K562 (cell line): ENCODE data around the gene UBE2O. TPM values are rescaled to one million over a fixed set of nuclear protein-coding genes. Genes with fewer than 3 reads are reported as not detected.

Experiments
- FOS ChIP-seq: IDR thresholded peaks from 3 replicates; pipeline ENCODE4 v1.6.1; 2011; ENCODE audit not compliant: insufficient read length; ENCODE audit errors: extremely low read depth
- FOXM1 ChIP-seq, 2 experiments: fragments of 450-650 bp in 1 of 2; sonication (generic) in 1 of 2; formaldehyde crosslinking in 1 of 2; IDR thresholded peaks; 2 replicates each; pipeline versions ENCODE4 v1.6.1 to v1.9.0; 2017 to 2022; ENCODE audit warnings: low read depth in 2 of 2, mild to moderate bottlenecking in 2 of 2, missing genetic modification reagents in 1 of 2, moderate library complexity in 1 of 2
- HDAC8 ChIP-seq: fragments of 450-650 bp; IDR thresholded peaks from 2 replicates; pipeline ENCODE4 v1.6.1; 2016; ENCODE audit warnings: mild to moderate bottlenecking, missing genetic modification characterization, moderate library complexity, missing compliant biosample characterization
- HMGN3 ChIP-seq: IDR thresholded peaks from 2 replicates; pipeline ENCODE4 v1.6.1; 2011; ENCODE audit warnings: borderline replicate concordance, low read depth, mild to moderate bottlenecking, mixed read lengths, low read length; ENCODE audit not compliant: insufficient read length; ENCODE audit errors: extremely low read depth
- NR3C1 ChIP-seq: sonication (generic); formaldehyde crosslinking; IDR thresholded peaks from 2 replicates; pipeline ENCODE4 v1.8.1; 2022; ENCODE audit warnings: missing genetic modification reagents
- POLR2AphosphoS5 ChIP-seq: IDR thresholded peaks from 2 replicates; pipeline ENCODE4 v1.6.1; 2011; ENCODE audit warnings: mild to moderate bottlenecking, low read depth, low read length, moderate library complexity; ENCODE audit not compliant: control insufficient read depth, insufficient read depth
- SREBF2 ChIP-seq: sonication (generic); formaldehyde crosslinking; IDR thresholded peaks from 2 replicates; pipeline ENCODE4 v1.4.0; 2020; ENCODE audit warnings: mild to moderate bottlenecking, missing genetic modification reagents
- ZNF165 ChIP-seq: fragments of 250-450 bp; sonication (Bioruptor Pico); IDR thresholded peaks from 2 replicates; pipeline ENCODE4 v1.4.0; 2020; ENCODE audit warnings: borderline replicate concordance
- ZNF445 ChIP-seq: fragments of 250-450 bp; sonication (Bioruptor Pico); IDR thresholded peaks from 2 replicates; pipeline ENCODE4 v1.4.0; 2020; ENCODE audit warnings: low read depth, mild to moderate bottlenecking, moderate library complexity
- polyA plus RNA-seq, 8 experiments: library from polyadenylated mRNA; depleted of rRNA in 4 of 8; stranded (reverse) in 5 of 8; unstranded in 3 of 8; fragments of >200 nt; fragmentation: Nextera tagmentation in 2 of 8; fragmentation: Illumina TruSeq in 1 of 8; extraction: Ambion mirVana in 2 of 8; extraction: Trizol in 1 of 8; gene quantifications; 2 replicates each; pipeline versions ENCODE4 v1.2.1 to v1.2.3, GENCODE V29; 2011 to 2014; ENCODE audit warnings: inconsistent platforms in 1 of 8, missing spikeins in 1 of 8
- total RNA-seq, 7 experiments: library from RNA; depleted of rRNA in 6 of 7; stranded (reverse); fragments of >200 nt in 6 of 7; fragmentation: Illumina TruSeq in 2 of 7; extraction: Trizol in 2 of 7; gene quantifications; 2 replicates each; pipeline versions ENCODE4 v1.2.1 to v1.2.3, GENCODE V29; 2011 to 2021; ENCODE audit warnings: low replicate concordance in 1 of 7
- TF ChIP-seq, protein P1 (sequence below): fragments of 200-600 bp; sonication (generic); IDR thresholded peaks from one replicate; pipeline ENCODE4 v1.6.1; 2012; ENCODE audit warnings: mild to moderate bottlenecking, low read depth, low read length, inconsistent platforms
- TF ChIP-seq, protein P2 (sequence below): fragments of 450-650 bp; IDR thresholded peaks from one replicate; pipeline ENCODE4 v1.6.1; 2018; ENCODE audit warnings: mild to moderate bottlenecking, moderate library complexity; ENCODE audit not compliant: partially characterized antibody

Gene UBE2O
- total and polyA plus RNA-seq, 9 of the 15 experiments (the other 6 are each of a cell fraction or from before 2014, with no cell fraction given): 1.6 to 39.7 (median 13.3) TPM

DNA sequence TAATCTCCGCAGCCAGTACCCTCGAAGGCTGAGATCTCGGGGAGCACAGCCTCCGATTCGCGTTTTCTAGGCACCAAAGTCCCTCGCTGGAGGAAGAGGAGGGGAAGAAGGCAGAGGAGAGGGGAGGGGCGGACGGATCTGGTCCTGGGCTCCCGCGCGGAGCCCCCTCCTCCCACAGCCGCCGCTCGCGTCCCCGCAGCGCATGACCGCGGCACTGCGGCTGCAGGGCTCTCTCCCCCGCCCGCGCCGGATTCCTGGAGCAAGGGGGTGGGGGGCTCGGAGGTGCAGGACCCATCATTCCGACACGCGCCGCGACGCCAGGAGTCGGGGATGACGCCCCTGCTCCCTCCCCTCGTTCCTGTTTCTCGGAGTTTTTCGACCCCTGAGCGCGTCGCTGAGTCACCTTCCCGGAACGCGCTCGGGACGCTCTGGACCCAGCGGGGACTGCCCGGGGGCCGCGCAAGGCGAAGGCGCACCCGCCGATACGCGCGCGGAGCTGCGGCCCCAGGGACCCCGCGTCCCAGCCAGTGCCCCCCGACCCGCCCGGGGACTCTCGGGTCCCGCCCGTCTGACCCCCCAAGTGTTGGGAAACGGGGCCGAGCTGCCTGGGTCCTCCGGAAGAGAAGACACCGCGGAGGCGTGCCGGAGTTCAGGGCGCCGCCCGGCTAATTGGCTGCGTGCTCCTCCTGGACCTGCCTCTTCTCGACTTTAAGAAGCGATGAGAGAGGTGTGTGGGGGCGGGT lies 70.0 kb downstream of the UBE2O start (continued):
- TF ChIP-seq, protein P1, sequence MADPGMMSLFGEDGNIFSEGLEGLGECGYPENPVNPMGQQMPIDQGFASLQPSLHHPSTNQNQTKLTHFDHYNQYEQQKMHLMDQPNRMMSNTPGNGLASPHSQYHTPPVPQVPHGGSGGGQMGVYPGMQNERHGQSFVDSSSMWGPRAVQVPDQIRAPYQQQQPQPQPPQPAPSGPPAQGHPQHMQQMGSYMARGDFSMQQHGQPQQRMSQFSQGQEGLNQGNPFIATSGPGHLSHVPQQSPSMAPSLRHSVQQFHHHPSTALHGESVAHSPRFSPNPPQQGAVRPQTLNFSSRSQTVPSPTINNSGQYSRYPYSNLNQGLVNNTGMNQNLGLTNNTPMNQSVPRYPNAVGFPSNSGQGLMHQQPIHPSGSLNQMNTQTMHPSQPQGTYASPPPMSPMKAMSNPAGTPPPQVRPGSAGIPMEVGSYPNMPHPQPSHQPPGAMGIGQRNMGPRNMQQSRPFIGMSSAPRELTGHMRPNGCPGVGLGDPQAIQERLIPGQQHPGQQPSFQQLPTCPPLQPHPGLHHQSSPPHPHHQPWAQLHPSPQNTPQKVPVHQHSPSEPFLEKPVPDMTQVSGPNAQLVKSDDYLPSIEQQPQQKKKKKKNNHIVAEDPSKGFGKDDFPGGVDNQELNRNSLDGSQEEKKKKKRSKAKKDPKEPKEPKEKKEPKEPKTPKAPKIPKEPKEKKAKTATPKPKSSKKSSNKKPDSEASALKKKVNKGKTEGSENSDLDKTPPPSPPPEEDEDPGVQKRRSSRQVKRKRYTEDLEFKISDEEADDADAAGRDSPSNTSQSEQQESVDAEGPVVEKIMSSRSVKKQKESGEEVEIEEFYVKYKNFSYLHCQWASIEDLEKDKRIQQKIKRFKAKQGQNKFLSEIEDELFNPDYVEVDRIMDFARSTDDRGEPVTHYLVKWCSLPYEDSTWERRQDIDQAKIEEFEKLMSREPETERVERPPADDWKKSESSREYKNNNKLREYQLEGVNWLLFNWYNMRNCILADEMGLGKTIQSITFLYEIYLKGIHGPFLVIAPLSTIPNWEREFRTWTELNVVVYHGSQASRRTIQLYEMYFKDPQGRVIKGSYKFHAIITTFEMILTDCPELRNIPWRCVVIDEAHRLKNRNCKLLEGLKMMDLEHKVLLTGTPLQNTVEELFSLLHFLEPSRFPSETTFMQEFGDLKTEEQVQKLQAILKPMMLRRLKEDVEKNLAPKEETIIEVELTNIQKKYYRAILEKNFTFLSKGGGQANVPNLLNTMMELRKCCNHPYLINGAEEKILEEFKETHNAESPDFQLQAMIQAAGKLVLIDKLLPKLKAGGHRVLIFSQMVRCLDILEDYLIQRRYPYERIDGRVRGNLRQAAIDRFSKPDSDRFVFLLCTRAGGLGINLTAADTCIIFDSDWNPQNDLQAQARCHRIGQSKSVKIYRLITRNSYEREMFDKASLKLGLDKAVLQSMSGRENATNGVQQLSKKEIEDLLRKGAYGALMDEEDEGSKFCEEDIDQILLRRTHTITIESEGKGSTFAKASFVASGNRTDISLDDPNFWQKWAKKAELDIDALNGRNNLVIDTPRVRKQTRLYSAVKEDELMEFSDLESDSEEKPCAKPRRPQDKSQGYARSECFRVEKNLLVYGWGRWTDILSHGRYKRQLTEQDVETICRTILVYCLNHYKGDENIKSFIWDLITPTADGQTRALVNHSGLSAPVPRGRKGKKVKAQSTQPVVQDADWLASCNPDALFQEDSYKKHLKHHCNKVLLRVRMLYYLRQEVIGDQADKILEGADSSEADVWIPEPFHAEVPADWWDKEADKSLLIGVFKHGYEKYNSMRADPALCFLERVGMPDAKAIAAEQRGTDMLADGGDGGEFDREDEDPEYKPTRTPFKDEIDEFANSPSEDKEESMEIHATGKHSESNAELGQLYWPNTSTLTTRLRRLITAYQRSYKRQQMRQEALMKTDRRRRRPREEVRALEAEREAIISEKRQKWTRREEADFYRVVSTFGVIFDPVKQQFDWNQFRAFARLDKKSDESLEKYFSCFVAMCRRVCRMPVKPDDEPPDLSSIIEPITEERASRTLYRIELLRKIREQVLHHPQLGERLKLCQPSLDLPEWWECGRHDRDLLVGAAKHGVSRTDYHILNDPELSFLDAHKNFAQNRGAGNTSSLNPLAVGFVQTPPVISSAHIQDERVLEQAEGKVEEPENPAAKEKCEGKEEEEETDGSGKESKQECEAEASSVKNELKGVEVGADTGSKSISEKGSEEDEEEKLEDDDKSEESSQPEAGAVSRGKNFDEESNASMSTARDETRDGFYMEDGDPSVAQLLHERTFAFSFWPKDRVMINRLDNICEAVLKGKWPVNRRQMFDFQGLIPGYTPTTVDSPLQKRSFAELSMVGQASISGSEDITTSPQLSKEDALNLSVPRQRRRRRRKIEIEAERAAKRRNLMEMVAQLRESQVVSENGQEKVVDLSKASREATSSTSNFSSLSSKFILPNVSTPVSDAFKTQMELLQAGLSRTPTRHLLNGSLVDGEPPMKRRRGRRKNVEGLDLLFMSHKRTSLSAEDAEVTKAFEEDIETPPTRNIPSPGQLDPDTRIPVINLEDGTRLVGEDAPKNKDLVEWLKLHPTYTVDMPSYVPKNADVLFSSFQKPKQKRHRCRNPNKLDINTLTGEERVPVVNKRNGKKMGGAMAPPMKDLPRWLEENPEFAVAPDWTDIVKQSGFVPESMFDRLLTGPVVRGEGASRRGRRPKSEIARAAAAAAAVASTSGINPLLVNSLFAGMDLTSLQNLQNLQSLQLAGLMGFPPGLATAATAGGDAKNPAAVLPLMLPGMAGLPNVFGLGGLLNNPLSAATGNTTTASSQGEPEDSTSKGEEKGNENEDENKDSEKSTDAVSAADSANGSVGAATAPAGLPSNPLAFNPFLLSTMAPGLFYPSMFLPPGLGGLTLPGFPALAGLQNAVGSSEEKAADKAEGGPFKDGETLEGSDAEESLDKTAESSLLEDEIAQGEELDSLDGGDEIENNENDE: no peak
- TF ChIP-seq POLR2AphosphoS5: no peak
- TF ChIP-seq FOS: no peak
- no peak for TF ChIP-seq FOXM1 (IDR thresholded peaks at IDR 0.05; ENCODE audit: low read depth)
- no peak for TF ChIP-seq FOXM1 (CRISPR knock-in tag; IDR thresholded peaks at IDR 0.05; ENCODE audit: low read depth)
- no peak for TF ChIP-seq HMGN3
- no peak for TF ChIP-seq ZNF445 (CRISPR knock-in tag)
- TF ChIP-seq NR3C1: 0 out of 2 replicates have a peak, but pooled peaks have one; percentile 39
- TF ChIP-seq SREBF2 (CRISPR knock-in tag): no peak
- no peak for TF ChIP-seq HDAC8 (tag)
- TF ChIP-seq ZNF165: no peak
- TF ChIP-seq, protein P2, sequence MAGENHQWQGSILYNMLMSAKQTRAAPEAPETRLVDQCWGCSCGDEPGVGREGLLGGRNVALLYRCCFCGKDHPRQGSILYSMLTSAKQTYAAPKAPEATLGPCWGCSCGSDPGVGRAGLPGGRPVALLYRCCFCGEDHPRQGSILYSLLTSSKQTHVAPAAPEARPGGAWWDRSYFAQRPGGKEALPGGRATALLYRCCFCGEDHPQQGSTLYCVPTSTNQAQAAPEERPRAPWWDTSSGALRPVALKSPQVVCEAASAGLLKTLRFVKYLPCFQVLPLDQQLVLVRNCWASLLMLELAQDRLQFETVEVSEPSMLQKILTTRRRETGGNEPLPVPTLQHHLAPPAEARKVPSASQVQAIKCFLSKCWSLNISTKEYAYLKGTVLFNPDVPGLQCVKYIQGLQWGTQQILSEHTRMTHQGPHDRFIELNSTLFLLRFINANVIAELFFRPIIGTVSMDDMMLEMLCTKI: no peak
